Measurements from ENCODE around the gene OSBPL3. TPM values are rescaled to one million over a fixed set of nuclear protein-coding genes. Genes with fewer than 3 reads are reported as not detected.
A peak's percentile ranks its signal among the peaks of the same experiment; 100 is the strongest.

The OSBPL3 gene
- polyA plus RNA-seq, 1 of the 3 experiments (the other 2 are of a cell fraction) = 23.2 TPM

- Histone ChIP-seq H3K27ac (ENCODE audit: low read depth in 2 of 2, low read length in 1 of 2) (no peak overlapping the region), H3K4me2 (no peak overlapping the region), H3K9me3 (no peaks in the 10 kb centered on the region), H3K79me2 (ENCODE audit: insufficient read depth) (no peaks in the 10 kb centered on the region), H3K4me3 (ENCODE audit: low read depth in 2 of 2, low read length in 1 of 2) (no peak overlapping the region), H3K9ac (no peak overlapping the region), H4K20me1 (ENCODE audit: insufficient read depth) (no peaks in the 10 kb centered on the region), H3F3A (replicated peaks; ENCODE audit: insufficient read depth) (no peaks in the 10 kb centered on the region), H3K27me3 (ENCODE audit: insufficient read depth) (no peaks in the 10 kb centered on the region), H3K36me3 (replicated peaks in 1 of 2; ENCODE audit: control insufficient read depth in 1 of 2, insufficient read depth in 2 of 2, low read length in 1 of 2) (peaks cover 0 to 2% of the 10 kb centered on the region in 2 experiments), H3K4me1 (ENCODE audit: control insufficient read depth in 1 of 2, insufficient read depth in 2 of 2, low read depth in 1 of 2, low read length in 1 of 2) (peaks cover 0 to 13% of the 10 kb centered on the region in 2 experiments; a peak in 2 of 4 replicates), H2AFZ (ENCODE audit: low read depth) (no peak overlapping the region), H3K9me2 (no peaks in the 10 kb centered on the region)
- CTCF ChIA-PET = interaction anchor here (1.6 kb wide), 1 partner anchor 10 kb away, joined by 4 read pairs; no protein-coding TSS in a partner anchor
- peak; percentile 33; the same call in 1 of the 2 replicates for TF ChIP-seq SMC3 (IDR thresholded peaks at IDR 0.05; ENCODE audit: low read depth, low read length)
- TF ChIP-seq RAD21 (IDR thresholded peaks at IDR 0.05; ENCODE audit: low read length) = peak; percentile 55
- no peak for TF ChIP-seq MAX (IDR thresholded peaks at IDR 0.05; ENCODE audit: low read depth)
- peak; percentile 33 for TF ChIP-seq CTCF (IDR thresholded peaks at IDR 0.05)
- POLR2A ChIA-PET = no interaction called here
- no peak for DNase-seq
- 59% methylated on average over 9 of the region's 9 CpGs for WGBS (ENCODE audit: low lambda C conversion rate)
These were observed 212.0 kb downstream of the OSBPL3 start for GRCh38 chr7:24767878-24768569.

- Histone ChIP-seq H3K4me2 (no peak overlapping the region), H3K79me2 (ENCODE audit: insufficient read depth) (no peaks in the 10 kb centered on the region), H2AFZ (ENCODE audit: low read depth) (no peak overlapping the region), H4K20me1 (ENCODE audit: insufficient read depth) (no peaks in the 10 kb centered on the region), H3K4me1 (ENCODE audit: control insufficient read depth in 1 of 2, insufficient read depth in 2 of 2, low read depth in 1 of 2, low read length in 1 of 2) (peaks cover 0 to 13% of the 10 kb centered on the region in 2 experiments; a peak in 2 of 4 replicates), H3K27ac (ENCODE audit: low read depth in 2 of 2, low read length in 1 of 2) (no peak overlapping the region), H3K9me2 (no peaks in the 10 kb centered on the region), H3K4me3 (ENCODE audit: low read depth in 2 of 2, low read length in 1 of 2) (no peak overlapping the region), H3K27me3 (ENCODE audit: insufficient read depth) (no peaks in the 10 kb centered on the region), H3K9me3 (no peaks in the 10 kb centered on the region), H3K36me3 (replicated peaks in 1 of 2; ENCODE audit: control insufficient read depth in 1 of 2, insufficient read depth in 2 of 2, low read length in 1 of 2) (no peaks in the 10 kb centered on the region), H3F3A (replicated peaks; ENCODE audit: insufficient read depth) (no peaks in the 10 kb centered on the region), H3K9ac (no peak overlapping the region)
- DNase-seq = peak; percentile 61
- no peak for TF ChIP-seq GATA2 (CRISPR knock-in tag; IDR thresholded peaks at IDR 0.05)
- 0 out of 2 replicates have a peak, but pooled peaks have one; percentile 8 for TF ChIP-seq RFX5 (IDR thresholded peaks at IDR 0.05; ENCODE audit: low read length)
- 0 out of 2 replicates have a peak, but pooled peaks have one; percentile 4 for TF ChIP-seq RAD21 (IDR thresholded peaks at IDR 0.05; ENCODE audit: low read length)
- TF ChIP-seq RCOR1 (IDR thresholded peaks at IDR 0.05; ENCODE audit: low read length) = peak; percentile 45; the same call in 1 of the 2 replicates
- ChIA-PET CTCF (interaction anchor here (1.0 to 1.9 kb wide), 7 partner anchors 8 to 342 kb away, joined by 3 to 10 read pairs (median 5); no protein-coding TSS in a partner anchor), POLR2A (interaction anchor here (1.3 kb wide), 1 partner anchor 8 kb away, joined by 4 read pairs; the partner anchor contains the start of gene GSDME)
- WGBS (ENCODE audit: low lambda C conversion rate) = 87% methylated on average over 8 of the region's 8 CpGs
These were observed 214.8 kb downstream of the OSBPL3 start for GRCh38 chr7:24764972-24765744.

All from SK-N-SH (cell line).